Measurements from ENCODE around the gene SPDYE9.
"Not testable (repeated sequence)": the region's sequence is repeated elsewhere in the genome, so short reads cannot be mapped to it uniquely, and the experiment has no call there.

Gene SPDYE9, protein sequence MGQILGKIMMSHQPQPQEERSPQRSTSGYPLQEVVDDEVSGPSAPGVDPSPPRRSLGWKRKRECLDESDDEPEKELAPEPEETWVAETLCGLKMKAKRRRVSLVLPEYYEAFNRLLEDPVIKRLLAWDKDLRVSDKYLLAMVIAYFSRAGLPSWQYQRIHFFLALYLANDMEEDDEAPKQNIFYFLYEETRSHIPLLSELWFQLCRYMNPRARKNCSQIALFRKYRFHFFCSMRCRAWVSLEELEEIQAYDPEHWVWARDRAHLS

DNA sequence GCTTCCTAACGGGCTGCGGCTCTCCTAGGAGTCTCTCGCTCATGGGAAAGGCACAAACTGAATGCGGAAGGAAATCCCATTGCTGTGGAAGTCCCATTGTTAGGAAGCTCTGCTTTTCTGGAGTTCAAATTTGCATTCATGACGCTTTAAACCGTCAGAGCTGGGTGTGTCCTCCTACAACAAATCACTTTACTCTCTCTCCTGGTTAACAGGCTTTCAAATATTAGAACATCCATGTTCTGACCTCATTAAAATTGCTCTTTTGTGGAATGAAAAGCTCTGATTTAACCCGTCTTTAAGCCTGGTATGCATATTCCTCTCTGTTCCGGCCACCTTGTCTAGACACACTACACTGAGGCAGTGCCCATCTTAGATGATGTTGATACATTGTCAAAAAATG, at the start of gene SPDYE9:
Gene SPDYE9, minus strand, starts transcription at position 101 of the 400 bp plus-strand sequence. CDS start 1,800 bp downstream, outside the sequence.
- not testable (repeated sequence) for DNase-seq (ENCODE audit: low spot score)

DNA sequence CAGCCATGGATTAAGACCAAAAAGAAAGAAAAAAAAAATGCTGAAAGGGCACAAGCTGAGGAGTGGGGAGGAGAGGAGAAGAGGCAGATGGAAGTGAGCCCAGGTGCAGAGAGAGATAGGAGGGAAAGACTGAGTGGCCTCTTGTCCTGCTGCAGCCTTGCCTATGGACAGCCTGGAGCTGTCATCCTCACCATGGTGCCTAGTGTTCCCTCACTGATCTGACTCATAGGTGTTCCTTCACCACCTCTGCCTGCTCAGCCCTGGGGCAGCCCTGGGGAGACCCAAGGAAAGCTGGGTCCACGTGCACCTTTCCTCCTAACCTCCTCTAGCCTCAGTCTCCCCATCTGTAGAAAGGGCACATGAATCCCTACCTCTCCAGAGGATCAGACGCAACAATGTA, 49.0 kb upstream of the SPDYE9 start:
- DNase-seq (ENCODE audit: low spot score) = not testable (repeated sequence)

DNA sequence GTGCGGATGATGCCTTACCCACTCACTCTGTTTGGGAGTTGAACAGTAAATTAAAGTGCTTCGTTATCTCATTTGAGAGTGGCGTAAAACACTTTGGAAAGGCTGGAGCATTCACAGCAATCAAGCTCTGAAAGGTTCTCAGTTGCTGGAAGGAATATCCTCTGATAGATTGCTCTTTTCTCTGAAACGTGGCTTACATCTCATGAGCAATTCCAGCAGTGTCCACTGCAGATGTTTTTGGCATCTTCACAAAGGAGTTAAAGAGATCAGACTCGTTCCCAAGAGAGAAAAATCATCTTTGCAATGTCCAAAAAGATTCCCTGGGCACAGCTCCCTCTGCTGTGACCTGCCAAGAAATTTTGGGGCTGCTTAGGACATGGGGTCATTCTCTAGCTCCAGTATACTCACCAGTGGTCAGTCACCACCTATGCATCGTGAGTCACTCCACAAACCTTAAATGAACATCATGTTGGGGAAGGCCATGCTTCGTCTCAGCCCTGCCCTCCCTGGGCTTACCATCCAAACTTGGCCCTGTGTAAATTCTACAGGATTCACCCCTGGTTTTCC, 46.9 kb upstream of the SPDYE9 start:
- not testable (repeated sequence) for DNase-seq (ENCODE audit: low spot score)

DNA sequence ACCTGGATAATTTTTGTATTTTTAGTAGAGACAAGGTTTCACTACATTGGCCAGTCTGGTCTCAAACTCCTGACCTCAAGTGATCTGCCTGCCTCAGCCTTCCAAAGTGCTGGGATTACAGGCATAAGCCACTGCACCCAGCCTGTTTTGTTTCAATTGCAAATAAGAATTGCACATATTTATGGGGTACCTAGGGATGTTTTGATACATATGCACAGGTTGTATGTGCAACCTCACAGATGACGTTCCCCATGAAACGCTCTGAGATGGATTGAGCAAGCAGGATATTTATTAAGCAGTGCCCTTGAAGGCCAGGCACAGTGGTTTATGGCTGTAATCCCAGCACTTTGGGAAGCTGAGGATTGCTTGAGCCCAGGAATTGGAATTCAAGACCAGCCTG, 44.8 kb upstream of the SPDYE9 start:
- not testable (repeated sequence) for DNase-seq (ENCODE audit: low spot score)

DNA sequence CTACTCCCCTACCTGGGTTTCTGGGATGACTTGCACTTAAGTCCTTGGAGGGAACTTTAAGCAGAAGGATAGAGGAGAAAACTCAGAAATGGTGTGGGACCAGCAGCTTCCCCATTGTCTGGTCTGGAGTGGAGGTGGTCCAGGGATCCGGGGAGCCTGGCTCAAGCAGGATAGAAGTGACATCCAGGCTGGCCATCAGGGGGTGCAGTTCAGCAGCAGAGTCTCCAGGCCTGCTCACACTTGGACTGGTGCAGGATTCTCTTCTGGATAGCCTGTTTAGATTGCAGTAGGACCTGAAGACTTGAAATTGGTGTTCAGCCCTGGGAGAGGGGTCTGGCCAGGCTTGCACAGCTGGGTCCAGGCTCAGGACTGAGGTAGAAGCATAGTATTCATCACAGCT, 38.3 kb upstream of the SPDYE9 start:
- DNase-seq (ENCODE audit: low spot score) = not testable (repeated sequence)

DNA sequence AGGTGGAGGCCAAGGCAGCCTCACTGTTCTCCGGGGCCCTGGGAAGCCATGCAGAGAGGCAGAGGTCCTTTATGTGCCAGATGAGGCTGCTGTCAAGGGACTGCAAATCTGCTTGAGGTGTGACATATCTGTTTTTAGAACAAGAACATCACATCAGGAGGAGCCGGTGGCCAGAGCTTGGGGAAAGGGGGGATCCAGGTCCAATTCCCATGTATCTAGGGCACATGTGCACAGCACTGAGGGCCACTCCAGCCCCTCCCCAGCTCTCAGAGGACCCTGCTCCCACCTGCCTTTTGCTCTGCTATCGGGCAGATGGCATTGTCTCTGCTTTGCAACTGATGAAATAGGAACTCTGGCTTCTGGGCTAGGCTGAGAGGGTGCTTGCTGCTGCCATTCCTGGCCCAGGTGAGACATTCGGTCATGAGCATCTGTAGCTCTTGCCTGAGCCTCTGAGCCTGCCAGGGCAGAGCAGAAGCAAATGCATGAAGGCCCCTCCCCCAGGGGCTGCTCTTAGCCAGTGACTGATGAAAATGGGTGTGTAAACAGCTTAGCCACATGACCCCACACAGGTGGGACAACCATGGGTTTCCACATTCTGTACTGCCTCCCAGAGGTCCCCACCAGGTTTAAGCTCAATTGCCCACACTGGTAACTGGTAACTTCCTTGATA, 37.1 kb upstream of the SPDYE9 start:
- not testable (repeated sequence) for DNase-seq (ENCODE audit: low spot score)

DNA sequence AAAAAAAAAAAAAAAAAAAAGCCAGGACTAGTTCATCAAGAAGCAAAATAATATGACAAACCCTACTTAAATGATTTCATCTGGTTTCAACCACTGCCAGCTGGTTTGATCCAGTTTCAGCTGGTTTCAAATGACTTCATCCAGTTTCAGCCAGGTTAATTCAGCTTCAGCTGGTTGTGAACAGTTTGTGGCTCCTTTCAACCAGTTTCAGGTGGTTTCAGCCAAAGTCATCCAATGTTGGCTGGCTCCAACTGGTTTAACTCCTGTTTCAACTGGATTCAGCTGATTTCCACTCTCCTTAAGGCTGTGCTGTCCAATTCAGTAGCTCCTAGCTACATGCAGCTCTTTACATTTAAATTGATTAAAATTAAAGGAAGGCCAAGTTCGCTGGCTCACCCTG, 32.3 kb upstream of the SPDYE9 start:
- not testable (repeated sequence) for DNase-seq (ENCODE audit: low spot score)

DNA sequence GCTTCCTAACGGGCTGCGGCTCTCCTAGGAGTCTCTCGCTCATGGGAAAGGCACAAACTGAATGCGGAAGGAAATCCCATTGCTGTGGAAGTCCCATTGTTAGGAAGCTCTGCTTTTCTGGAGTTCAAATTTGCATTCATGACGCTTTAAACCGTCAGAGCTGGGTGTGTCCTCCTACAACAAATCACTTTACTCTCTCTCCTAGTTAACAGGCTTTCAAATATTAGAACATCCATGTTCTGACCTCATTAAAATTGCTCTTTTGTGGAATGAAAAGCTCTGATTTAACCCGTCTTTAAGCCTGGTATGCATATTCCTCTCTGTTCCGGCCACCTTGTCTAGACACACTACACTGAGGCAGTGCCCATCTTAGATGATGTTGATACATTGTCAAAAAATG, 28.0 kb downstream of the SPDYE9 start, which contains the start of gene SPDYE11:
Gene SPDYE11, minus strand, starts transcription at position 101 of the 400 bp plus-strand sequence. CDS start 1,800 bp downstream, outside the sequence.
- not testable (repeated sequence) for DNase-seq (ENCODE audit: low spot score)

DNA sequence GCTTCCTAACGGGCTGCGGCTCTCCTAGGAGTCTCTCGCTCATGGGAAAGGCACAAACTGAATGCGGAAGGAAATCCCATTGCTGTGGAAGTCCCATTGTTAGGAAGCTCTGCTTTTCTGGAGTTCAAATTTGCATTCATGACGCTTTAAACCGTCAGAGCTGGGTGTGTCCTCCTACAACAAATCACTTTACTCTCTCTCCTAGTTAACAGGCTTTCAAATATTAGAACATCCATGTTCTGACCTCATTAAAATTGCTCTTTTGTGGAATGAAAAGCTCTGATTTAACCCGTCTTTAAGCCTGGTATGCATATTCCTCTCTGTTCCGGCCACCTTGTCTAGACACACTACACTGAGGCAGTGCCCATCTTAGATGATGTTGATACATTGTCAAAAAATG, 56.2 kb downstream of the SPDYE9 start, which contains the start of gene SPDYE8:
Gene SPDYE8, minus strand, starts transcription at position 101 of the 400 bp plus-strand sequence. CDS start 1,800 bp downstream, outside the sequence.
- not testable (repeated sequence) for DNase-seq (ENCODE audit: low spot score)

Data from cerebellar cortex (tissue), 1 donor.